H1 (cell line): ENCODE data around the gene RALA. TPM values are rescaled to one million over a fixed set of nuclear protein-coding genes. Genes with fewer than 3 reads are reported as not detected.

Experiments
- CTCF ChIA-PET: fragments of 300-600 bp; sonication (Branson Sonifier 250); formaldehyde crosslinking; loops from one replicate; lab custom pipeline; 2021; ENCODE audit not compliant: partially characterized antibody; lab: Charles Lee
- POLR2A ChIA-PET: fragments of 300-600 bp; sonication (Branson Sonifier 250); formaldehyde crosslinking; loops from one replicate; lab custom pipeline; 2021; ENCODE audit warnings: inconsistent platforms; ENCODE audit not compliant: partially characterized antibody; lab: Charles Lee
- DNase-seq, 2 experiments: peaks; one replicate each; pipeline versions ENCODE4 v3.0.0 to v3.0.0-alpha.2; 2010 to 2022; ENCODE audit warnings: low spot score in 2 of 2, low read depth in 1 of 2, mixed read lengths in 1 of 2
- FAIRE-seq: peaks from 2 replicates; lab custom pipeline; 2011; peaks lifted over from hg19 to GRCh38; lab: Jason Lieb, UNC
- H2AFZ ChIP-seq: 2 replicates; pipeline ENCODE4 v1.8.1; 2012; ENCODE audit warnings: low read length, inconsistent platforms
- H2AK5ac ChIP-seq: 2 replicates; pipeline ENCODE4 v1.6.1; 2013; ENCODE audit warnings: low read depth, low read length
- H2BK120ac ChIP-seq: replicated peaks from 2 replicates; pipeline ENCODE3; 2013; ENCODE audit warnings: low read depth, low read length, inconsistent platforms
- H2BK12ac ChIP-seq: 2 replicates; pipeline ENCODE4 v1.6.1; 2013; ENCODE audit warnings: low read depth, low read length
- H2BK15ac ChIP-seq: 2 replicates; pipeline ENCODE4 v1.6.1; 2013; ENCODE audit warnings: low read length
- H2BK20ac ChIP-seq: 2 replicates; pipeline ENCODE4 v1.6.1; 2013; ENCODE audit warnings: low read length
- H2BK5ac ChIP-seq: 2 replicates; pipeline ENCODE4 v1.6.1; 2013; ENCODE audit warnings: low read depth, low read length
- H3K14ac ChIP-seq: 2 replicates; pipeline ENCODE4 v1.6.1; 2013; ENCODE audit warnings: inconsistent platforms; ENCODE audit not compliant: insufficient read length
- H3K18ac ChIP-seq: 2 replicates; pipeline ENCODE4 v1.6.1; 2013; ENCODE audit warnings: low read length; ENCODE audit errors: extremely low read depth
- H3K23ac ChIP-seq: 2 replicates; pipeline ENCODE4 v1.6.1; 2013; ENCODE audit warnings: inconsistent platforms; ENCODE audit not compliant: insufficient read length
- H3K23me2 ChIP-seq: 2 replicates; pipeline ENCODE4 v1.6.1; 2013; ENCODE audit warnings: low read depth, low read length
- H3K27ac ChIP-seq: 2 replicates; pipeline ENCODE4 v1.6.1; 2011; ENCODE audit warnings: low read depth, low read length, inconsistent platforms
- H3K27me3 ChIP-seq, 4 experiments: replicated peaks in 1 of 4; 1 replicate in 1 of 4; 2 replicates in 3 of 4; pipeline versions ENCODE4 v1.6.1 to v1.8.1; 2011 to 2013; ENCODE audit warnings: low read length in 3 of 4, mild to moderate bottlenecking in 3 of 4, inconsistent platforms in 2 of 4, mixed read lengths in 2 of 4, moderate library complexity in 1 of 4; ENCODE audit not compliant: control insufficient read depth in 3 of 4, insufficient read depth in 3 of 4; ENCODE audit errors: extremely low read depth in 1 of 4
- H3K36me3 ChIP-seq, 4 experiments: 2 replicates each; pipeline versions ENCODE4 v1.6.1 to v1.8.1; 2011 to 2013; ENCODE audit warnings: mild to moderate bottlenecking in 4 of 4, low read length in 3 of 4, moderate library complexity in 2 of 4, control low read depth in 1 of 4, inconsistent platforms in 1 of 4; ENCODE audit not compliant: insufficient read depth in 4 of 4, control insufficient read depth in 2 of 4
- H3K4ac ChIP-seq: replicated peaks from 2 replicates; pipeline ENCODE3; 2013; ENCODE audit warnings: low read length, low read depth, mixed read lengths, inconsistent platforms; ENCODE audit not compliant: insufficient read length
- H3K4me1 ChIP-seq, 4 experiments: replicated peaks in 1 of 4; 1 replicate in 1 of 4; 2 replicates in 3 of 4; pipeline versions ENCODE4 v1.6.1 to v1.8.1; 2011 to 2013; ENCODE audit warnings: low read length in 3 of 4, inconsistent platforms in 2 of 4, mixed read lengths in 1 of 4; ENCODE audit not compliant: insufficient read depth in 4 of 4, control insufficient read depth in 3 of 4
- H3K4me2 ChIP-seq, 2 experiments: 2 replicates each; pipeline versions ENCODE4 v1.6.1 to v1.8.1; 2011 to 2013; ENCODE audit warnings: low read depth in 2 of 2, low read length in 2 of 2, control low read depth in 1 of 2, inconsistent platforms in 1 of 2, mild to moderate bottlenecking in 1 of 2; ENCODE audit not compliant: insufficient read depth in 1 of 2
- H3K4me3 ChIP-seq, 4 experiments: fragments of 200-600, 300-600 bp in 1 of 4; sonication (generic), shearing (Covaris generic), sonication (Bioruptor Twin) in 1 of 4; 2 replicates each; pipeline versions ENCODE4 v1.5.1 to v1.8.1; 2011 to 2016; ENCODE audit warnings: low read length in 4 of 4, low read depth in 3 of 4, control low read depth in 2 of 4, inconsistent platforms in 2 of 4, mild to moderate bottlenecking in 2 of 4, mixed read lengths in 1 of 4, moderate library complexity in 1 of 4; ENCODE audit not compliant: insufficient read depth in 2 of 4; ENCODE audit errors: extremely low read depth in 1 of 4
- H3K56ac ChIP-seq: replicated peaks from 2 replicates; pipeline ENCODE3; 2013; ENCODE audit warnings: low read depth, mild to moderate bottlenecking, mixed read lengths, low read length, inconsistent platforms; ENCODE audit not compliant: insufficient read length
- H3K79me1 ChIP-seq: 2 replicates; pipeline ENCODE4 v1.6.1; 2013; ENCODE audit warnings: low read depth, low read length, control low read depth
- H3K79me2 ChIP-seq, 2 experiments: 2 replicates each; pipeline versions ENCODE4 v1.6.1 to v1.8.1; 2012 to 2013; ENCODE audit warnings: low read length in 2 of 2, mild to moderate bottlenecking in 2 of 2, inconsistent platforms in 1 of 2; ENCODE audit not compliant: insufficient read depth in 2 of 2, control insufficient read depth in 1 of 2
- H3K9ac ChIP-seq, 4 experiments: replicated peaks in 1 of 4; 1 replicate in 1 of 4; 2 replicates in 3 of 4; pipeline versions ENCODE4 v1.6.1 to v1.8.1; 2011 to 2013; ENCODE audit warnings: low read depth in 3 of 4, low read length in 3 of 4, control low read depth in 2 of 4, mild to moderate bottlenecking in 2 of 4, moderate library complexity in 2 of 4, inconsistent platforms in 1 of 4; ENCODE audit errors: extremely low read depth in 1 of 4
- H3K9me3 ChIP-seq, 2 experiments: 2 replicates each; pipeline versions ENCODE4 v1.6.1 to v1.8.1; 2012 to 2013; ENCODE audit warnings: mild to moderate bottlenecking in 2 of 2, moderate library complexity in 2 of 2, control low read depth in 1 of 2, inconsistent platforms in 1 of 2, low read depth in 1 of 2, low read length in 1 of 2, mixed read lengths in 1 of 2; ENCODE audit not compliant: insufficient read depth in 2 of 2
- H4K20me1 ChIP-seq, 2 experiments: replicated peaks in 1 of 2; 2 replicates each; pipeline versions ENCODE3 to v1.8.1; 2011 to 2013; ENCODE audit warnings: inconsistent platforms in 2 of 2, low read length in 2 of 2, mild to moderate bottlenecking in 1 of 2; ENCODE audit not compliant: insufficient read depth in 2 of 2, control insufficient read depth in 1 of 2
- H4K5ac ChIP-seq: 2 replicates; pipeline ENCODE4 v1.6.1; 2013; ENCODE audit warnings: low read length, low read depth, mixed read lengths, inconsistent platforms; ENCODE audit not compliant: insufficient read length
- H4K8ac ChIP-seq: 2 replicates; pipeline ENCODE4 v1.8.0; 2013; ENCODE audit warnings: mild to moderate bottlenecking, moderate library complexity, low read length, inconsistent platforms; ENCODE audit not compliant: insufficient read depth; ENCODE audit errors: extremely low read depth
- H4K91ac ChIP-seq: replicated peaks from 2 replicates; pipeline ENCODE3; 2013; ENCODE audit warnings: low read length, mixed read lengths, inconsistent platforms; ENCODE audit not compliant: insufficient read length
- ATF3 ChIP-seq: IDR thresholded peaks from 2 replicates; pipeline ENCODE4 v1.6.1; 2011; ENCODE audit warnings: low read depth, mild to moderate bottlenecking, low read length; ENCODE audit not compliant: insufficient read depth
- CBX8 ChIP-seq: fragments of 300-800, 300-1000 bp; sonication (generic); IDR thresholded peaks from 2 replicates; pipeline ENCODE4 v1.7.1; 2016; ENCODE audit warnings: low read depth, low read length, borderline replicate concordance
- EGR1 ChIP-seq: IDR thresholded peaks from 2 replicates; pipeline ENCODE4 v1.6.1; 2011; ENCODE audit warnings: low read depth, low read length, borderline replicate concordance
- FOSL1 ChIP-seq: IDR thresholded peaks from 2 replicates; pipeline ENCODE4 v1.6.1; 2011; ENCODE audit warnings: mild to moderate bottlenecking, low read depth, low read length, moderate library complexity; ENCODE audit not compliant: insufficient read depth
- GABPA ChIP-seq: IDR thresholded peaks from 2 replicates; pipeline ENCODE4 v1.6.1; 2011; ENCODE audit warnings: mild to moderate bottlenecking, low read length, moderate library complexity, borderline replicate concordance; ENCODE audit not compliant: insufficient read depth
- HDAC2 ChIP-seq, 2 experiments: fragments of 300-600 bp in 1 of 2; sonication (generic) in 1 of 2; IDR thresholded peaks; 2 replicates each; pipeline ENCODE4 v1.6.1; 2011 to 2012; ENCODE audit warnings: low read depth in 2 of 2, low read length in 2 of 2, mild to moderate bottlenecking in 2 of 2, moderate library complexity in 2 of 2, borderline replicate concordance in 1 of 2, inconsistent platforms in 1 of 2
- KDM5A ChIP-seq: fragments of 200-600 bp; IDR thresholded peaks from 2 replicates; pipeline ENCODE4 v1.7.1; 2012; ENCODE audit warnings: mild to moderate bottlenecking, low read length, inconsistent platforms, mixed read lengths
- MAFK ChIP-seq: IDR thresholded peaks from 2 replicates; pipeline ENCODE4 v1.6.1; 2012; ENCODE audit warnings: low read depth, mild to moderate bottlenecking, improper control_type of control experiment, low read length
- RXRA ChIP-seq: IDR thresholded peaks from 2 replicates; pipeline ENCODE4 v1.6.1; 2011; ENCODE audit warnings: low read depth, mild to moderate bottlenecking, low read length, moderate library complexity; ENCODE audit not compliant: insufficient read depth
- SAP30 ChIP-seq: fragments of 300-600 bp; sonication (generic); IDR thresholded peaks from 2 replicates; pipeline ENCODE4 v1.7.1; 2012; ENCODE audit warnings: low read length, moderate library complexity, mild to moderate bottlenecking, inconsistent platforms; ENCODE audit not compliant: insufficient read depth, insufficient replicate concordance
- SUZ12 ChIP-seq: fragments of 200-600 bp; sonication (generic); IDR thresholded peaks from 2 replicates; pipeline ENCODE4 v1.6.1; 2012; ENCODE audit warnings: mild to moderate bottlenecking, inconsistent platforms, low read length, moderate library complexity, mixed read lengths
- TAF7 ChIP-seq: optimal IDR thresholded peaks from 2 replicates; pipeline ENCODE3; 2011; ENCODE audit warnings: low read depth, mild to moderate bottlenecking, inconsistent platforms, low read length, moderate library complexity, borderline replicate concordance
- TBP ChIP-seq: IDR thresholded peaks from 2 replicates; pipeline ENCODE4 v1.6.1; 2011; ENCODE audit warnings: low read depth, low read length, improper control_type of control experiment
- WGBS, 2 experiments: shearing (Covaris generic) in 1 of 2; methylation state at CpG; one replicate each; pipeline versions ENCODE4 v1.1.6 to v1.1.7; 2013 to 2015; ENCODE audit warnings: low lambda C conversion rate in 2 of 2, mixed read lengths in 2 of 2, inconsistent platforms in 1 of 2, low coverage in 1 of 2, missing lambda C conversion rate in 1 of 2; ENCODE audit not compliant: insufficient replicate concordance in 2 of 2, insufficient coverage in 1 of 2, insufficient read length in 1 of 2; ENCODE audit errors: extremely low coverage in 1 of 2, missing lambda C conversion rate in 1 of 2; 5-methylcytosine and 5-hydroxymethylcytosine counted together
- polyA plus RNA-seq, 7 experiments: library from polyadenylated mRNA; depleted of rRNA in 3 of 7; stranded (reverse) in 5 of 7; unstranded in 2 of 7; fragments of >200 nt in 5 of 7; fragments of 200-250 nt in 2 of 7; gene quantifications; 1 replicate in 5 of 7; 2 replicates in 1 of 7; 4 replicates in 1 of 7; pipeline versions ENCODE4 v1.2.1 to v1.2.3, GENCODE V29; 2011 to 2013; ENCODE audit warnings: missing spikeins in 2 of 7, mixed read lengths in 2 of 7
- total RNA-seq: library from RNA; stranded (reverse); fragmentation: NEBNext Ultra II Directional; extraction: Animal tissue kit (Norgen Biotek cat#: 25700); gene quantifications from 2 replicates; pipeline ENCODE4 v1.2.1, GENCODE V29; 2021

RALA gene
- total and polyA plus RNA-seq, 2 of the 8 experiments (the other 6 are each of a cell fraction or from before 2014, with no cell fraction given) = 24.1 to 72.8 TPM

- Histone ChIP-seq H4K20me1 (peaks cover 0 to 5% of the 10 kb centered on the region in 2 experiments), H3K9ac (no peak overlapping the region), H3K9me3 (peaks cover 9 to 13% of the 10 kb centered on the region in 2 experiments), H3K4me1 (peaks cover 0 to 9% (median 4%) of the 10 kb centered on the region in 4 experiments; a peak in 3 of 7 replicates), H3K27me3 (no peaks in the 10 kb centered on the region), H3K79me2 (peaks cover 0 to 36% of the 10 kb centered on the region in 2 experiments; a peak in 3 of 4 replicates), H3K23me2 (no peaks in the 10 kb centered on the region), H3K79me1 (peaks cover 2% of the 10 kb centered on the region), H4K91ac (no peak overlapping the region), H3K27ac (no peak overlapping the region), H2BK12ac (no peak overlapping the region), H3K4me2 (no peak overlapping the region), H3K4me3 (no peak overlapping the region), H4K8ac (no peak overlapping the region), H2BK20ac (no peak overlapping the region), H2AK5ac (no peak overlapping the region), H2AFZ (no peak overlapping the region), H3K18ac (no peak overlapping the region), H3K36me3 (peaks cover 0 to 20% (median 3%) of the 10 kb centered on the region in 4 experiments; a peak in 3 of 8 replicates), H3K56ac (no peak overlapping the region), H2BK120ac (no peak overlapping the region), H3K14ac (no peak overlapping the region), H3K4ac (no peak overlapping the region), H2BK5ac (no peak overlapping the region), H4K5ac (no peak overlapping the region), H2BK15ac (no peak overlapping the region), H3K23ac (no peak overlapping the region)
- ChIA-PET CTCF (interaction anchor here (1.8 kb wide), 1 partner anchor 80 kb away, joined by 6 read pairs; no protein-coding TSS in a partner anchor), POLR2A (no interaction called here)
- 92% methylated on average over 6 of the region's 6 CpGs; no CpG with 5 or more reads in 1 of the 2 experiments for WGBS, 2 experiments
- no peak for FAIRE-seq
- DNase-seq = no peak
- TF ChIP-seq HDAC2 (IDR thresholded peaks at IDR 0.05; ENCODE audit: borderline replicate concordance in 1 of 2, low read depth in 2 of 2, low read length in 2 of 2) (no peak), TAF7 (no peak), SUZ12 (no peak), EGR1 (no peak), GABPA (no peak), CBX8 (no peak), RXRA (no peak), FOSL1 (no peak), KDM5A (no peak), ATF3 (no peak), SAP30 (no peak), MAFK (no peak), TBP (no peak)
Measured at GRCh38 chr7:39661960-39662359, 38.6 kb downstream of the RALA start.
